ENCODE data around the gene LRRIQ3.

Gene LRRIQ3

GRCh38 chr1:74003806-74004205, 194.2 kb downstream of the LRRIQ3 start:
- no peak overlapping the region for H3K4me2 ChIP-seq (ENCODE audit: low read length)
- H3K27me3 ChIP-seq (ENCODE audit: control insufficient read depth, insufficient read depth, low read length): no peaks in the 10 kb centered on the region
- no peaks in the 10 kb centered on the region for H3K9me3 ChIP-seq (replicated peaks; ENCODE audit: low read length)
- H3K4me3 ChIP-seq (ENCODE audit: low read length): no peak overlapping the region
- H3K9ac ChIP-seq (ENCODE audit: low read depth, low read length): no peak overlapping the region
- H3K4me1 ChIP-seq (ENCODE audit: control insufficient read depth, insufficient read depth, low read length): no peaks in the 10 kb centered on the region
- H3K36me3 ChIP-seq (ENCODE audit: insufficient read depth, low read length): no peaks in the 10 kb centered on the region

GRCh38 chr1:73998348-73998959, 199.5 kb downstream of the LRRIQ3 start:
- Histone ChIP-seq H3K27me3 (ENCODE audit: control insufficient read depth, insufficient read depth, low read length) (no peaks in the 10 kb centered on the region), H3K9me3 (replicated peaks; ENCODE audit: low read length) (no peaks in the 10 kb centered on the region), H3K9ac (ENCODE audit: low read depth, low read length) (no peak overlapping the region), H3K4me1 (ENCODE audit: control insufficient read depth, insufficient read depth, low read length) (no peaks in the 10 kb centered on the region), H3K4me2 (ENCODE audit: low read length) (no peak overlapping the region), H3K4me3 (ENCODE audit: low read length) (no peak overlapping the region), H3K36me3 (ENCODE audit: insufficient read depth, low read length) (no peaks in the 10 kb centered on the region)

GRCh38 chr1:73980324-73981040, 217.5 kb downstream of the LRRIQ3 start:
- H3K36me3 ChIP-seq (ENCODE audit: insufficient read depth, low read length): no peaks in the 10 kb centered on the region
- H3K4me3 ChIP-seq (ENCODE audit: low read length): no peak overlapping the region
- no peaks in the 10 kb centered on the region for H3K4me1 ChIP-seq (ENCODE audit: control insufficient read depth, insufficient read depth, low read length)
- H3K9ac ChIP-seq (ENCODE audit: low read depth, low read length): no peak overlapping the region
- H3K9me3 ChIP-seq (replicated peaks; ENCODE audit: low read length): no peaks in the 10 kb centered on the region
- H3K27me3 ChIP-seq (ENCODE audit: control insufficient read depth, insufficient read depth, low read length): no peaks in the 10 kb centered on the region
- H3K4me2 ChIP-seq (ENCODE audit: low read length): no peak overlapping the region

- Histone ChIP-seq H3K4me2 (ENCODE audit: low read length) (no peak overlapping the region), H3K27me3 (ENCODE audit: control insufficient read depth, insufficient read depth, low read length) (no peaks in the 10 kb centered on the region), H3K36me3 (ENCODE audit: insufficient read depth, low read length) (no peaks in the 10 kb centered on the region), H3K4me3 (ENCODE audit: low read length) (no peak overlapping the region), H3K9ac (ENCODE audit: low read depth, low read length) (no peak overlapping the region), H3K9me3 (replicated peaks; ENCODE audit: low read length) (peaks cover 3% of the 10 kb centered on the region), H3K4me1 (ENCODE audit: control insufficient read depth, insufficient read depth, low read length) (no peaks in the 10 kb centered on the region)
Measured at GRCh38 chr1:73979684-73980083, 218.3 kb downstream of the LRRIQ3 start.

- H3K9ac ChIP-seq (ENCODE audit: low read depth, low read length): no peak overlapping the region
- no peak overlapping the region for H3K4me2 ChIP-seq (ENCODE audit: low read length)
- no peaks in the 10 kb centered on the region for H3K27me3 ChIP-seq (ENCODE audit: control insufficient read depth, insufficient read depth, low read length)
- H3K4me3 ChIP-seq (ENCODE audit: low read length): no peak overlapping the region
- no peaks in the 10 kb centered on the region for H3K36me3 ChIP-seq (ENCODE audit: insufficient read depth, low read length)
- H3K9me3 ChIP-seq (replicated peaks; ENCODE audit: low read length): peaks cover 3% of the 10 kb centered on the region
- no peaks in the 10 kb centered on the region for H3K4me1 ChIP-seq (ENCODE audit: control insufficient read depth, insufficient read depth, low read length)
Measured at GRCh38 chr1:73978964-73979363, 219.0 kb downstream of the LRRIQ3 start.
